Fibroblast of peridontal ligament (primary cell): ENCODE data around the gene ITLN2.
"Not testable (repeated sequence)": the region's sequence is repeated elsewhere in the genome, so short reads cannot be mapped to it uniquely, and the experiment has no call there.

Experiments
- DNase-seq: peaks from one replicate; pipeline ENCODE4 v3.0.0-alpha.2; 2010; ENCODE audit errors: extremely low read depth

ITLN2 gene

GRCh38 chr1:160905617-160905989 is 49.0 kb downstream of the ITLN2 start:
- DNase-seq = no peak

GRCh38 chr1:160904783-160905616 is 49.6 kb downstream of the ITLN2 start:
- DNase-seq = no peak

GRCh38 chr1:160902251-160902650 is 52.4 kb downstream of the ITLN2 start:
- not testable (repeated sequence) for DNase-seq

GRCh38 chr1:160901768-160902167 is 52.8 kb downstream of the ITLN2 start:
- DNase-seq = no peak

- DNase-seq = not testable (repeated sequence)
These were observed 53.9 kb downstream of the ITLN2 start for GRCh38 chr1:160900683-160901082.
